Body of pancreas (tissue), 4 donors: Measurements from ENCODE around the gene CHCHD6.

Source experiments
- CTCF ChIP-seq, 7 experiments: fragments of 450-650 bp in 4 of 7; fragments of 200-600 bp in 3 of 7; sonication (generic) in 3 of 7; IDR thresholded peaks; one replicate each; pipeline ENCODE4 v1.5.1; 2016 to 2019; ENCODE audit warnings: antibody characterized with exemption in 7 of 7
- POLR2A ChIP-seq, 3 donors: fragments of 450-650 bp; IDR thresholded peaks; one replicate each; pipeline ENCODE4 v1.6.1; 2016; ENCODE audit warnings: antibody characterized with exemption in 3 of 3, mild to moderate bottlenecking in 2 of 3

GRCh38 chr3:126903521-126903920 lies 199.5 kb downstream of the CHCHD6 start:
- TF ChIP-seq POLR2A (IDR thresholded peaks at IDR 0.05) (no peak), CTCF (IDR thresholded peaks at IDR 0.05) (no peak)
